Limb (tissue), 2 donors: Measurements from ENCODE around the gene EVI5.
"Not testable (repeated sequence)": the region's sequence is repeated elsewhere in the genome, so short reads cannot be mapped to it uniquely, and the experiment has no call there.

ENCODE experiments used
- DNase-seq, 2 donors: peaks; one replicate each; pipeline ENCODE4 v3.0.0-alpha.2; 2016; ENCODE audit errors: extremely low spot score in 2 of 2

Gene EVI5

GRCh38 chr1:92695104-92695503, 89.8 kb downstream of the EVI5 start:
- DNase-seq, result no peak

GRCh38 chr1:92691925-92692324, 93.0 kb downstream of the EVI5 start:
- DNase-seq, result no peak

GRCh38 chr1:92690212-92690906, 94.5 kb downstream of the EVI5 start:
- DNase-seq, result no peak

GRCh38 chr1:92679980-92680379, 104.9 kb downstream of the EVI5 start:
- DNase-seq, result no peak

GRCh38 chr1:92663775-92664174, 121.1 kb downstream of the EVI5 start:
- no peak for DNase-seq

GRCh38 chr1:92662048-92662447, 122.9 kb downstream of the EVI5 start:
- DNase-seq, result no peak

GRCh38 chr1:92657701-92658100, 127.2 kb downstream of the EVI5 start:
- no peak for DNase-seq

- DNase-seq, result no peak
These were observed 129.6 kb downstream of the EVI5 start for GRCh38 chr1:92655197-92655801.

GRCh38 chr1:92653605-92654381, 131.1 kb downstream of the EVI5 start:
- DNase-seq, result no peak

- not testable (repeated sequence) for DNase-seq
These were observed 144.2 kb downstream of the EVI5 start for GRCh38 chr1:92640686-92641085.

GRCh38 chr1:92638498-92638897, 146.4 kb downstream of the EVI5 start:
- no peak for DNase-seq

- DNase-seq, result not testable (repeated sequence)
These were observed 149.7 kb downstream of the EVI5 start for GRCh38 chr1:92635203-92635602.

GRCh38 chr1:92623187-92623778, 161.6 kb downstream of the EVI5 start:
- peak in 1 of 2 donors; percentile 3 for DNase-seq

GRCh38 chr1:92619466-92620189, 165.3 kb downstream of the EVI5 start:
- no peak for DNase-seq

GRCh38 chr1:92601044-92601443, 183.9 kb downstream of the EVI5 start:
- no peak for DNase-seq

GRCh38 chr1:92599184-92599583, 185.7 kb downstream of the EVI5 start:
- DNase-seq, result peak in 1 of 2 donors; percentile 51

- not testable (repeated sequence) for DNase-seq
These were observed 195.5 kb downstream of the EVI5 start for GRCh38 chr1:92589361-92589760.

- no peak for DNase-seq
These were observed 197.5 kb downstream of the EVI5 start for GRCh38 chr1:92587445-92587844.

GRCh38 chr1:92585831-92586230, 199.1 kb downstream of the EVI5 start:
- no peak for DNase-seq

- not testable (repeated sequence) for DNase-seq
These were observed 200.1 kb downstream of the EVI5 start for GRCh38 chr1:92584810-92585209.
